GM21717 (cell line): ENCODE data around the gene SNCG.

Experiments
- ATAC-seq: cut with Tn5 transposase; IDR thresholded peaks from one replicate; pipeline ENCODE4 v1.9.1; 2021; ENCODE audit warnings: mild to moderate bottlenecking, moderate library complexity; ENCODE audit not compliant: unreplicated experiment

SNCG gene

DNA sequence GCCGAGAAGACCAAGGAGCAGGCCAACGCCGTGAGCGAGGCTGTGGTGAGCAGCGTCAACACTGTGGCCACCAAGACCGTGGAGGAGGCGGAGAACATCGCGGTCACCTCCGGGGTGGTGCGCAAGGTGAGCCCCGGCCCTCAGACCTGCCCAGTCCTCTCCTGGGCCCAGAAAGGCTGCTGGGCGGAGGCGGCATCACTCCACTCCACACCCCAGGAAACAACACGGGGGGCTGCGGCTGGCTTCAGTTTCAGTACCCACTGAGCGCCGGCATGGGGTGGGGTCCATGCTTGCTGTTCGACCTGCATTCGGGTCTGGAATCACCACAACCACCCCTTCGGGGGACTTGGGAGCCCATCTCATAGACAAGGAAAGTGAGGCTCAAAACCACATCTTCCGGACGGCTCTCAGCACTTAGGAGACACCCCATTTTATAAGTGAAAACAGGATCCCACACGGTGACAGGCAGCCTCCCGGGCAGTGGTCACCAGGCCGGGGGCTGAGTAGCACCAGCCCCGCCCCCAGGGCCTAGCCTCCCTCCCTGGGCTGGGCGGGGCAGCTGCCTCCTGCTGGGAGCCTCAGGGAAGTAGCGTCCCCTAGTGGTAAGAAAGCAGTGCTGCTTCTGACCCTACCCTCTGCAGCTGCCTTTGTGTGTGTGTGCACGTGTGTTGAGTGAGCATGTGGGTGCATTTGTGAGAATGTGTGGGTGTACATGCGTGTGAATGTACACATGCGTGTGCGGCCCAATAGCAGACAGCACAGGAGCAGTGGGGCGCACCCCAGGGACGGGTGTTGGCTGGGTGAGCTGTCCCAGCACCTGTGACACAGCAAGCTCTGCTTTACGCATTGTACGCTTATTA, 1.8 kb downstream of the SNCG start:
- ATAC-seq: peak; percentile 72

DNA sequence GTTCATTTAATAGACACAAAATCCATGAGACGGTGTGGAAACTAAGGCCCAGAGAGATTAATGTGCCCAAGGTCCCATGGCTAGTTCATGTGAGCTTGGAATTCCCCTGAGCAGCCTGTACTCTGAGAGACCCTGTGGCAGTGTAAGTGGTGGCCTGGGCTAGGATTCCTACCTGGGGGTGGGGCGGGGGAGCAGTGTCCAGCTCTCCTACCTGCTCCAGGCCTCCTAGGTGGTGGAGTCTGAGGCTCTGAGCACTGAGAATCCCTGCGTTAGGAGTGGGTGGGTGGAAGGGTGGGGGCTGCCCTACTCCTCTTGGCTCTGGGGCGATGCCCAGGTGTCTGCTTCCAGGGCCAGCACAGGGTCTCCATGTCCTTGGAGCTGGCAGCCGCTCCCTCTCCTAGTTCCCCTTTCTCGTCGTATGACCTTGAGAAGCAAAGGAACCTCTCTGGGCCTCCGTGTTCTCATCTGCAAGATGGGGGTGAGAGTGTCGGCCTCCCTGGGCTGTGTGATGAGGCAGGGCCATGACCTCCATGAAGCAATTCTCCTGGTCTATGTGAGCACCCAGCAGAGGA, 2.5 kb downstream of the SNCG start:
- no peak for ATAC-seq

DNA sequence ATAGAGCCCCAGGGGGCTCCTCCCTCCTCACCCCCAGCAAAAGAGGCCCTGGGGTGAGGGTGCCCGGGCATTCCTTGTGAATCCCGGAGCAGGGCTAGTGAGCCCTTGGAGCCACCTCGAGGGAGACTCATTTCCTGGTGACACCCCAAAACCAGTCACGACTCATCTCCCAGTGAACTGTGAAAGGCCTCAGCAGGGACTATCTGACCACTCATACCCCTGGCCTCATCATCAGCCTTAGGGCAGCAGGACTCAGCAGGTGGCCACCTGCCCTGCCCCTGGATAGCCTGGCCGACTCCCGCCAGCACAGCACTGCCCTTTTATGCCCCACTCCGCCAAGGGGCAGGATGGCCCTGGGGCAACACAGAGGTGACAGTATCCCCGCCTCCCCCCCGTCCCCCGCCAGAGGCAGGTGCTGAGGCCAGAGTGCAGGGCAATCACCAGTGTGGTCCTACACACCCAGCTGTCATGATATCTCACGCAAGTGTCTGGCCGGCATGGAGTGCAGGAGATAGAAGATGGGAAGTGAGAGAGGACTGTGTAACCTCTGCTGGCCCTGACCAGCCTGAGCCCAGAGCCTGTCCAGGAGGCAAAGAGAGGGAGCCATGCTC, 3.2 kb downstream of the SNCG start:
- ATAC-seq: no peak

- no peak for ATAC-seq
Measured at GRCh38 chr10:86962136-86962980, 4.0 kb downstream of the SNCG start.

DNA sequence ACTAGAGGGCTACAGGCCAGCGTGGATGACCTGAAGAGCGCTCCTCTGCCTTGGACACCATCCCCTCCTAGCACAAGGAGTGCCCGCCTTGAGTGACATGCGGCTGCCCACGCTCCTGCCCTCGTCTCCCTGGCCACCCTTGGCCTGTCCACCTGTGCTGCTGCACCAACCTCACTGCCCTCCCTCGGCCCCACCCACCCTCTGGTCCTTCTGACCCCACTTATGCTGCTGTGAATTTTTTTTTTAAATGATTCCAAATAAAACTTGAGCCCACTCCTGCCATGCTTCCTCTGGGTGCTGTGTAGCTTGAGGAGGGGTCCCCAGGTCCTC, 4.5 kb downstream of the SNCG start:
- no peak for ATAC-seq

DNA sequence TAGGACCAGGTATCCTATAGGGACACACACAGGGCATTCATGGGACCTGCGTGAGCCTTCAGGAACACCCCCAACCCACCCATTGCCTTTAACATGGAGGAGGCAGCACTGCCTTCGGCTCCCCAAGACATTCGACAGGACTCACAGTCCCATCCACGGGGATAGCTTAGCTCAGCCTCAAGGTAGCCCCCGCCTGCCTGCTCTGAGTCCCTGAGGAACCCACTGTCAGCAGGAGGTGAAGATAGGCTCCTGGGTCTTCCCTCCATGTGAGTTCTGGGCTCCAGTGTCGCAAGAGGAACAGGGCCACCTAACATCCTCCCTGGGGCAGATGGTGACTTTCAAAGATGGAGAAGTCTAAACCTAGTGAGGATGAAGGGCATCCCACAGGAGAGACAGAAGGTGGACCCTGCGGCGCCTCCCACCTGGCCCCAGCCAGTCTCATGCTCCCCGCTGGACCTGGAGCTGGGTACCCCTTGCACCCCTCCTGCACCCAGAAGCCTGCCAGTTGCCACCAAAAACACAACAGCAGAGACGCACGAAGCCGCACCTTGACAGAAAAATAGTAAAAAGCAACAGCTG, 5.0 kb downstream of the SNCG start:
- no peak for ATAC-seq

DNA sequence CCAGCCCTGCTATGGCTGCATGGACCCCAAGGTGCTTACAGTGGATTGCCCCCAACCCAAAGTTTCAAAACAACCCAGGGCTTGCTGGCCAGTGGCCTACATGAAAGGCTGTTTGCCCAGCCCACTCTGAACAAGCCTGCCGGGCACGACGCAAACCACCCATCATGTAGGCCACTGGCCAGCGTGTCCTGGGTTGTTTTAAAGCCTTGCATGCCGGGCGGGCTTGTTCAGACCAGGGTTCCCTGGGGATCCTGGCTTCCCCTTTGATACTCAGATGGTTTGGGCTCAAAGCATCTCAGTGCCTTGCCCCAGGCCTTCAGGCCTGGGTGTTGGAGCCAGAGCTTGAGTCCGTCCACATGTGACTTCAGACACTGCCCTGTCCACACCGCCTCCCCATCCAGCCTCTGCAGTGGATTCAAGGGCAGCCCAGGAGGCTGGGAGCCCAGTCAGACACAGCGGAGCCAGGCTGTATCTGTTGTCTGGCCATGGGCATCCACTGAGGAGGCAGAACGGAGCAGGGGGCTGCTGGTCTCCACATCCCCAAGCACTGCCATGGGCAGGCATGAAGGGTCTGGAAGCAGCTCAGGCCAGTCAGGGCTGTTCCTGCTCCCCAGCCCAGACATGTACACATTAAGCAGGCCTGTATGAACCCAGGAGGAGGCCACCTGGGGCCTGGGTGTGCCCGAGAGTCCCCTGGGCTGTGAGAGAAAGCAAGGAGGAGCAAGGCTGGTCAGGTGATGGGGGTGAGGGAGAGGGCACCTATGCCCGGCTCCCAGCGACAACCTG, 5.9 kb downstream of the SNCG start:
- ATAC-seq: no peak

DNA sequence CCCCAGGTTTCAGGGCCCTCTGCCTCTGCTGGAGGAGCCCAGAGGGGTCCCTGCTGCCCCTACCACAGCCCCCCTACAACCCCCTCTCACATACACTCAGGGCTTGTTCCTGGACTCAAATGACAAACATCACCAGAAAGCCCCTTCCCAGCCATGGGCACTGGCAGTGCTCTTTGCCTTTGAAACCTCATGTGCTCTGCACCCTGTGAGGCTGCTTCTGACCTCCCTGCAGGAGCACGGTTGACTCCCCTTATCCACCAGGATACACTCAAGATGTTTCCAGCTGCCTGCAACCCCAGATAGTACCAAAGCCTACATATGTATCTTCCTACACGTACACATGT, 6.4 kb downstream of the SNCG start:
- ATAC-seq: no peak

DNA sequence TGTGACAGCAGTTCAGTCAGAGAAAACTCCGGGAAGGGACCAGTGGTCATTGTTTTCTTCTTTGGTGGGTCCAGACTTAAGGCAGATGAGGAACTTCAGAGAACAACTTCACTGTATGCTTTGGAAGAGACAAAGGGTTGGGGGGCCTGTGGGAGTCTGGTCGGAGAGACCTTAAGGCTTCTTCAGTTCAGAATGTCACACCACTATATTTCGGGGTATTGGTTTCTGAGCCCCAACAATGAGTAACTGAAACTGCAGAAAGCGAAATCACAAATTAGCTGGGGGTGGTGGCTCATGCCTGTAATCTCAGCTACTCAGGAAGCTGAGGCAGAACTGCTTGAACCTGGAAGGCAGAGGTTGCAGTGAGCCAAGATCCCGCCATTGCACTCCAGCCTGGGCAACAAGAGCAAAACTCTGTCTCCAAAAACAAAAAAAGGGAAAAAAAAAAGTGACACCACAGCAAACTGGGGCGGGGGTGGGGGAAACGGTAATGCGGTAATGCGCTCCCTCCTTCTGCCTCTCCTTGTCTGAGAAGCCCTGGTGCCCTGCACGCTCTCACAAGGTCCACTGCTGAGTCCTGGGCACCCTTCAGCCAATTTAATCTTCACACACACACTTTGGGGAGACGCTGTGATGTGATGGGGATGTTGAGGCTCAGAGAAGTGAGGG, 7.7 kb downstream of the SNCG start:
- ATAC-seq: no peak

- no peak for ATAC-seq
Measured at GRCh38 chr10:86967481-86967941, 9.1 kb downstream of the SNCG start.

GRCh38 chr10:86968271-86968993, 10.0 kb downstream of the SNCG start, which contains the start of gene ADIRF:
Gene ADIRF (plus strand): TSS chr10:86968482. CDS start chr10:86968545, 63 bp downstream.
- ATAC-seq: no peak

GRCh38 chr10:86968994-86969355, 10.6 kb downstream of the SNCG start:
- no peak for ATAC-seq

DNA sequence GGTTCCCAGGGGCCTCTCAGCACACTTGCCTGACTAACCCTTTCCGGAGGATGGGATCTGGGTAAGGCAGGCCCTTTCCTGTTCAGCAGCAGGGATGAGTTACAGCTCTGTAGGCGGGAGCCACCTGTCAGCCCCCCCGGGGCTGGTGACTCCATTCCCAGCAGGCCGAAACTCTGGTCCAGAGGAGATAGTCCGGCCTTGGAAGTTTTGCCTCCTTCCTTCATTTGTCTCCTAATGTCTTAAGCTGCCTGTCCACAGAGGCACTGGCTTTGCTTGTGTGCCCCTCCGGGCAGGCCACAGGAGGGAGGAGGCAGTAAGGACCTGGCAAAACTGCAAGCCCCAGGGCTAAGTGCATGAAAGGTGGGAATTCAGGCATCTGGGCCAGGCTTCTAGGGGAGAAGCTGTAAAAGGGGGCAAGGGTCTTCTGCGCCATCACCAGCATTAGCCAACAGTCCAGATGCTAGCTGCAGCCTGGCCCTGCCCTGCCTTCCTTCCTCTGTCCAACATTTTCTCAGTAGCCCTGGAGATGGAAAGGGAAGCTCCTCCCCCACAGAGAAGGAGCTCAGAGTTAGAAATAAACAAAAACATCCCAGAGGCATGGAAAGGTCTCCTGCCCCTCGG, 11.1 kb downstream of the SNCG start:
- no peak for ATAC-seq

DNA sequence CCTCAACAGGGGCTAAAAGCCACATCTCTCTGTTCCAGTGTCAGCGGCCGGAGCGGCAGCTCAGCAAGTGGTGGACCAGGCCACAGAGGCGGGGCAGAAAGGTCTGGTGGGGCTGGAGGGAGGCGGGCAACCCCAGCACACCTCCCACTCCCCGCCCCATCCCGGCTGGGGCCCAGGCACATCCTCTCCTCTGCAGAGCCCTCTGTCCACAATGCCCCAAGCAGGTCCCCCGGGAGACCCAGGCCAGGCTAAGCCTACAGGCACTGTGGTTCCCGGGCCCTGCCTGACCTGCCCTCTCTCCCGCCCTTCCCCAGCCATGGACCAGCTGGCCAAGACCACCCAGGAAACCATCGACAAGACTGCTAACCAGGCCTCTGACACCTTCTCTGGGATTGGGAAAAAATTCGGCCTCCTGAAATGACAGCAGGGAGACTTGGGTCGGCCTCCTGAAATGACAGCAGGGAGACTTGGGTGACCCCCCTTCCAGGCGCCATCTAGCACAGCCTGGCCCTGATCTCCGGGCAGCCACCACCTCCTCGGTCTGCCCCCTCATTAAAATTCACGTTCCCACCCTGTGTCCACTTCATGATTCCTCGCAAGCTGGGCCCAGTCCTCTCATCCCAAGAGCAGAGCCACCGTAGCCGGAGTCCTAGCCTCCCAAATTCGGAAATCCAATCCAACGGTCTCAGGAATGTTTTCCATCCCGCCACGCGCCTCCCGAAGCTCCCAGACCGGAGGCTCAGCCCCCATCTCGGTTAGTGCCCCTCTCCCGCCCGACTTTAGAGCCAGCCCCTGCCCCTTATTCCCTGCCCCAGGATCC, 12.0 kb downstream of the SNCG start:
- no peak for ATAC-seq

- ATAC-seq: no peak
Measured at GRCh38 chr10:86970982-86971231, 12.5 kb downstream of the SNCG start.

DNA sequence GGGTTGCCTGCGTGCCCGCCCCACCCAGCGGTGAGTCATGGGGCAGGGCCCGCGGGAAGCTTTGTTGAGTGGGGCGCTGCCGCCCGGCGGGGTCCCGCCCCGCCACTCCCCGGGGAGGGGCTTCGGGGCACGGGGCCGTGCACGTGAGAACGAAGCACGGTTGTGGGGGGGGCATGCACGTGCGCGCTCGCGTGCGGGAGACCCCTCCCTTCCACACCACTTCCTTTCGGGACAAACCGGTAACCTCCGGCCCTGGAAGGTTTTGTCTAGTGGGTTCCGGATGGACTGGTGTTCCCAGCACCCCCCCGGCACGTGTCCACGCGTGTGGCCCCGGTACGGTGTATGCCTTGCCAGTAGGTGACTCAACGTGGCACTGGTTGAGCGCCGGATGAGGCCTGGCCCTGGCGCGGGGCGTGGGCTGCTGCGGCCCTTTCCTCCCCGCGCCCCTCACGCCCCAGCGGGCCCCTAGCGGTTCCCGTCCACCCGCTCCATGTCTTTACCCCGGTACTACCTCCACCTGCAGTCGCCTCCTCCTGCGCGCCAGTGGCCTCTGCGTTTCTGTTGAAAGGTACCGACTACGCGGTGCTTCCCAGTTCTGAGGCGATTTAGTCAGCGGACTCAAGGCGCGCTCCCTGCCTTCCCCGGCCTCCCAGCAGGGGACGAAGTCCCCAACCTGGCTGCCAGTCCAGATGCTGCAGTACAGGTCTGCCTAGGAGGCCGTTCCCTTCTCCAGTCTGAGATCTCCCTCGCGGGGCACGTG, 13.0 kb downstream of the SNCG start:
- ATAC-seq: peak; percentile 75

GRCh38 chr10:86972613-86973380, 14.4 kb downstream of the SNCG start:
- no peak for ATAC-seq
